ENCODE measurements around the gene MTA2. TPM values are rescaled to one million over a fixed set of nuclear protein-coding genes. Genes with fewer than 3 reads are reported as not detected.
"Not testable (repeated sequence)": the region's sequence is repeated elsewhere in the genome, so short reads cannot be mapped to it uniquely, and the experiment has no call there.

Gene MTA2
- total and polyA plus RNA-seq, 3 donors from 2014 or later, result 87.6 to 115 (median 97.2) TPM

GRCh38 chr11:62569611-62570010 lies 32.1 kb downstream of the MTA2 start:
- DNase-seq, result no peak
- intact Hi-C loops (cut with DNase I; ENCODE audit: low total_unique reads), result no loop called here
- Histone ChIP-seq H3K9me3 (no peaks in the 10 kb centered on the region), H3K27me3 (no peaks in the 10 kb centered on the region), H3K4me1 (peaks cover 14% of the 10 kb centered on the region), H3K27ac (no peak overlapping the region), H3K36me3 (ENCODE audit: low read depth, missing control alignments) (no peaks in the 10 kb centered on the region), H3K4me3 (no peak overlapping the region)
- no peak for TF ChIP-seq CTCF (IDR thresholded peaks at IDR 0.05)
- no peak for TF ChIP-seq POLR2A (IDR thresholded peaks at IDR 0.05)
- WGBS, 2 donors, result 75 to 90% methylated on average over 1 of the region's 1 CpG

- H3K27ac ChIP-seq, result no peak overlapping the region
- H3K36me3 ChIP-seq (ENCODE audit: low read depth, missing control alignments), result no peaks in the 10 kb centered on the region
- 83 to 87% methylated on average over 8 of the region's 8 CpGs for WGBS, 2 donors
- H3K9me3 ChIP-seq, result no peaks in the 10 kb centered on the region
- DNase-seq, result no peak
- intact Hi-C loops (cut with DNase I; ENCODE audit: low total_unique reads), result no loop called here
- peaks cover 5% of the 10 kb centered on the region for H3K4me1 ChIP-seq
- TF ChIP-seq POLR2A (IDR thresholded peaks at IDR 0.05), result no peak
- no peak for TF ChIP-seq CTCF (IDR thresholded peaks at IDR 0.05)
- no peaks in the 10 kb centered on the region for H3K27me3 ChIP-seq
- H3K4me3 ChIP-seq, result no peak overlapping the region
Measured at GRCh38 chr11:62567018-62567633, 34.5 kb downstream of the MTA2 start.

GRCh38 chr11:62566247-62566646 lies 35.4 kb downstream of the MTA2 start:
- WGBS, 2 donors, result 60 to 80% methylated on average over 8 of the region's 8 CpGs
- no peak overlapping the region for H3K4me3 ChIP-seq
- H3K36me3 ChIP-seq (ENCODE audit: low read depth, missing control alignments), result no peaks in the 10 kb centered on the region
- peaks cover 5% of the 10 kb centered on the region for H3K4me1 ChIP-seq
- no peaks in the 10 kb centered on the region for H3K27me3 ChIP-seq
- DNase-seq, result no peak
- H3K27ac ChIP-seq, result peak overlapping the region in 1 of 2 donors; percentile 41
- intact Hi-C loops (cut with DNase I; ENCODE audit: low total_unique reads), result no loop called here
- H3K9me3 ChIP-seq, result no peaks in the 10 kb centered on the region
- TF ChIP-seq CTCF (IDR thresholded peaks at IDR 0.05) (no peak), POLR2A (IDR thresholded peaks at IDR 0.05) (no peak)

GRCh38 chr11:62565100-62565802 lies 36.4 kb downstream of the MTA2 start:
- Histone ChIP-seq H3K27ac (no peak overlapping the region), H3K4me3 (no peak overlapping the region), H3K36me3 (ENCODE audit: low read depth, missing control alignments) (no peaks in the 10 kb centered on the region), H3K27me3 (no peaks in the 10 kb centered on the region), H3K9me3 (no peaks in the 10 kb centered on the region), H3K4me1 (peaks cover 11% of the 10 kb centered on the region)
- 43 to 49% methylated on average over 5 of the region's 5 CpGs for WGBS, 2 donors
- DNase-seq, result no peak
- intact Hi-C loops (cut with DNase I; ENCODE audit: low total_unique reads), result no loop called here
- TF ChIP-seq CTCF (IDR thresholded peaks at IDR 0.05), result no peak
- no peak for TF ChIP-seq POLR2A (IDR thresholded peaks at IDR 0.05)

GRCh38 chr11:62561677-62562230 lies 39.9 kb downstream of the MTA2 start:
- DNase-seq; H3K27ac ChIP-seq; H3K27me3 ChIP-seq; H3K9me3 ChIP-seq; intact Hi-C loops (cut with DNase I; ENCODE audit: low total_unique reads); H3K4me3 ChIP-seq; H3K36me3 ChIP-seq (ENCODE audit: low read depth, missing control alignments): not testable (repeated sequence)
- peaks cover 17% of the 10 kb centered on the region for H3K4me1 ChIP-seq
- 46 to 51% methylated on average over 3 of the region's 3 CpGs for WGBS, 2 donors
